22Rv1 (cell line): ENCODE measurements around the gene PLD5.
"Not testable (repeated sequence)": the region's sequence is repeated elsewhere in the genome, so short reads cannot be mapped to it uniquely, and the experiment has no call there.

ENCODE experiments used
- H3K27ac ChIP-seq: fragments of 450-650 bp; 2 replicates; pipeline ENCODE4 v1.5.1; 2017
- CTCF ChIP-seq: fragments of 450-650 bp; IDR thresholded peaks from 2 replicates; pipeline ENCODE4 v1.5.1; 2017; ENCODE audit warnings: mild to moderate bottlenecking
- ZFX ChIP-seq: fragments of 450-650 bp; IDR thresholded peaks from 2 replicates; pipeline ENCODE4 v1.6.1; 2017; ENCODE audit warnings: antibody characterized with exemption, borderline replicate concordance

Gene PLD5

GRCh38 chr1:242187816-242188215 is 336.7 kb downstream of the PLD5 start:
- no peak overlapping the region for H3K27ac ChIP-seq
- TF ChIP-seq CTCF (no peak), ZFX (no peak)

- no peak overlapping the region for H3K27ac ChIP-seq
- TF ChIP-seq CTCF (no peak), ZFX (no peak)
These were observed 337.3 kb downstream of the PLD5 start for GRCh38 chr1:242187171-242187570.

GRCh38 chr1:242185731-242186130 is 338.8 kb downstream of the PLD5 start:
- no peak overlapping the region for H3K27ac ChIP-seq
- TF ChIP-seq ZFX: no peak
- no peak for TF ChIP-seq CTCF

GRCh38 chr1:242184955-242185354 is 339.5 kb downstream of the PLD5 start:
- TF ChIP-seq CTCF: no peak
- no peak for TF ChIP-seq ZFX
- H3K27ac ChIP-seq: no peak overlapping the region

GRCh38 chr1:242179767-242180166 is 344.7 kb downstream of the PLD5 start:
- not testable (repeated sequence) for H3K27ac ChIP-seq

- no peak overlapping the region for H3K27ac ChIP-seq
- TF ChIP-seq CTCF: no peak
- no peak for TF ChIP-seq ZFX
These were observed 345.4 kb downstream of the PLD5 start for GRCh38 chr1:242178924-242179708.

- TF ChIP-seq CTCF: no peak
- TF ChIP-seq ZFX: no peak
- no peak overlapping the region for H3K27ac ChIP-seq
These were observed 346.1 kb downstream of the PLD5 start for GRCh38 chr1:242178436-242178835.

- H3K27ac ChIP-seq: no peak overlapping the region
These were observed 362.4 kb downstream of the PLD5 start for GRCh38 chr1:242162140-242162539.

More at GRCh38 chr1:242162140-242162539, 362.4 kb downstream of the PLD5 start:
- TF ChIP-seq ZFX (no peak), CTCF (no peak)
